GM23338 (cell line): ENCODE data around the gene NDUFB6. TPM values are rescaled to one million over a fixed set of nuclear protein-coding genes. Genes with fewer than 3 reads are reported as not detected.
A peak's percentile ranks its signal among the peaks of the same experiment; 100 is the strongest.

ENCODE experiments used
- ATAC-seq: fragments of 200-7000 bp; cut with Tn5 transposase; 3 replicates; pipeline ENCODE4 v1.9.1; 2020
- DNase-seq: peaks from one replicate; pipeline ENCODE4 v3.0.0-alpha.2; 2015; ENCODE audit warnings: low spot score
- H2AFZ ChIP-seq: fragments of 200-600 bp; sonication (generic); 2 replicates; pipeline ENCODE4 v1.8.0; 2016; ENCODE audit warnings: antibody characterized with exemption, mild to moderate bottlenecking, moderate library complexity
- H3F3A ChIP-seq: fragments of 200-600 bp; sonication (generic); replicated peaks from 2 replicates; pipeline ENCODE4 v1.8.0; 2017; ENCODE audit warnings: antibody characterized with exemption, mixed run types, low read depth
- H3K27ac ChIP-seq: fragments of 200-600 bp; sonication (generic); 2 replicates; pipeline ENCODE4 v1.6.1; 2016; ENCODE audit warnings: low read depth
- H3K27me3 ChIP-seq: fragments of 200-600 bp; sonication (generic); 2 replicates; pipeline ENCODE4 v1.8.0; 2016; ENCODE audit warnings: mild to moderate bottlenecking, mixed run types, moderate library complexity; ENCODE audit not compliant: insufficient read depth
- H3K36me3 ChIP-seq: fragments of 200-600 bp; sonication (generic); 2 replicates; pipeline ENCODE4 v1.8.0; 2016; ENCODE audit warnings: mild to moderate bottlenecking; ENCODE audit not compliant: insufficient read depth
- H3K4me1 ChIP-seq: fragments of 200-600 bp; sonication (generic); 2 replicates; pipeline ENCODE4 v1.8.0; 2016; ENCODE audit warnings: mild to moderate bottlenecking, moderate library complexity; ENCODE audit not compliant: insufficient read depth
- H3K4me2 ChIP-seq: fragments of 200-600 bp; sonication (generic); 2 replicates; pipeline ENCODE4 v1.7.1; 2017; ENCODE audit warnings: mixed run types
- H3K4me3 ChIP-seq: fragments of 200-600 bp; sonication (generic); 2 replicates; pipeline ENCODE4 v1.6.1; 2016; ENCODE audit warnings: mixed run types
- H3K79me2 ChIP-seq: fragments of 200-600 bp; sonication (generic); replicated peaks from 2 replicates; pipeline ENCODE4 v1.8.0; 2017; ENCODE audit warnings: mild to moderate bottlenecking; ENCODE audit not compliant: insufficient read depth
- H3K9me2 ChIP-seq: fragments of 200-600 bp; sonication (generic); 2 replicates; pipeline ENCODE4 v1.8.0; 2017; ENCODE audit not compliant: insufficient read depth
- H4K20me1 ChIP-seq: fragments of 200-600 bp; sonication (generic); replicated peaks from 2 replicates; pipeline ENCODE4 v1.8.0; 2017; ENCODE audit warnings: mild to moderate bottlenecking; ENCODE audit not compliant: insufficient read depth
- H3K27ac Mint-ChIP-seq: 2 replicates; pipeline ENCODE4 v1.8.0; 2020; ENCODE audit warnings: inconsistent platforms, mild to moderate bottlenecking, moderate library complexity, mixed read lengths
- H3K27me3 Mint-ChIP-seq: 3 replicates; pipeline ENCODE4 v1.8.0; 2022; ENCODE audit warnings: low read depth, mild to moderate bottlenecking, moderate library complexity, mixed read lengths, inconsistent platforms; ENCODE audit not compliant: insufficient read depth, poor library complexity
- H3K36me3 Mint-ChIP-seq: 3 replicates; pipeline ENCODE4 v1.8.0; 2021; ENCODE audit warnings: low read depth, mild to moderate bottlenecking, inconsistent platforms, moderate library complexity, mixed read lengths
- H3K4me1 Mint-ChIP-seq: 3 replicates; pipeline ENCODE4 v1.8.0; 2020; ENCODE audit warnings: mild to moderate bottlenecking, inconsistent platforms, mixed read lengths
- H3K4me3 Mint-ChIP-seq: 3 replicates; pipeline ENCODE4 v1.8.0; 2021; ENCODE audit warnings: moderate library complexity, mild to moderate bottlenecking, inconsistent platforms, mixed read lengths
- H3K9me3 Mint-ChIP-seq: 3 replicates; pipeline ENCODE4 v1.8.0; 2020; ENCODE audit warnings: moderate library complexity, mild to moderate bottlenecking, inconsistent platforms, mixed read lengths
- CREB1 ChIP-seq: fragments of 250-450 bp; sonication (Bioruptor Pico); IDR thresholded peaks from 2 replicates; pipeline ENCODE4 v1.5.0; 2020; ENCODE audit warnings: low read depth, mild to moderate bottlenecking, moderate library complexity
- CTCF ChIP-seq, 2 experiments: fragments of 200-600 bp in 1 of 2; sonication (generic) in 1 of 2; conservative IDR thresholded peaks; 2 replicates each; pipeline versions ENCODE4 v1.5.1 to v1.6.1; 2016 to 2017; ENCODE audit warnings: antibody characterized with exemption in 2 of 2, low read depth in 2 of 2, mild to moderate bottlenecking in 2 of 2, moderate library complexity in 1 of 2
- ETS1 ChIP-seq: IDR thresholded peaks from 2 replicates; pipeline ENCODE4 v1.6.1; 2016; ENCODE audit warnings: antibody characterized with exemption
- EZH2 ChIP-seq: fragments of 200-600 bp; sonication (generic); IDR thresholded peaks from one replicate; pipeline ENCODE4 v1.8.0; 2017; ENCODE audit warnings: antibody characterized with exemption, mild to moderate bottlenecking, low read depth; ENCODE audit not compliant: unreplicated experiment
- EZH2phosphoT487 ChIP-seq: fragments of 200-600 bp; sonication (generic); IDR thresholded peaks from one replicate; pipeline ENCODE4 v1.8.1; 2018; ENCODE audit warnings: antibody characterized with exemption; ENCODE audit not compliant: unreplicated experiment
- JUNB ChIP-seq: IDR thresholded peaks from one replicate; pipeline ENCODE4 v1.6.1; 2016; ENCODE audit warnings: antibody characterized with exemption; ENCODE audit not compliant: unreplicated experiment
- NANOG ChIP-seq: IDR thresholded peaks from 2 replicates; pipeline ENCODE4 v1.6.1; 2016; ENCODE audit warnings: antibody characterized with exemption, borderline replicate concordance
- POLR2AphosphoS5 ChIP-seq: IDR thresholded peaks from 2 replicates; pipeline ENCODE4 v1.6.1; 2016; ENCODE audit warnings: antibody characterized with exemption, low read depth
- REST ChIP-seq: IDR thresholded peaks from one replicate; pipeline ENCODE4 v1.6.1; 2018; ENCODE audit warnings: antibody characterized with exemption; ENCODE audit not compliant: unreplicated experiment
- STAT1 ChIP-seq: IDR thresholded peaks from one replicate; pipeline ENCODE4 v1.6.1; 2016; ENCODE audit warnings: antibody characterized with exemption; ENCODE audit not compliant: unreplicated experiment
- ZNF114 ChIP-seq: fragments of 250-450 bp; sonication (Bioruptor Pico); IDR thresholded peaks from 2 replicates; pipeline ENCODE4 v1.5.0; 2020; ENCODE audit warnings: mild to moderate bottlenecking, moderate library complexity
- ZNF331 ChIP-seq: fragments of 250-450 bp; sonication (Bioruptor Pico); IDR thresholded peaks from 2 replicates; pipeline ENCODE4 v1.5.0; 2020; ENCODE audit warnings: low read depth, mild to moderate bottlenecking, moderate library complexity
- ZNF462 ChIP-seq: fragments of 250-450 bp; sonication (Bioruptor Pico); IDR thresholded peaks from 2 replicates; pipeline ENCODE4 v1.5.0; 2020; ENCODE audit warnings: mild to moderate bottlenecking, moderate library complexity
- polyA plus RNA-seq: library from polyadenylated mRNA; unstranded; fragments of >200 nt; fragmentation: Nextera tagmentation; extraction: Ambion mirVana; gene quantifications from 2 replicates; pipeline ENCODE4 v1.2.1, GENCODE V29; 2016
- total RNA-seq: library from RNA; depleted of rRNA; stranded (reverse); fragments of >200 nt; shearing (Covaris generic); gene quantifications from 2 replicates; pipeline ENCODE4 v1.2.3, GENCODE V29; 2014

NDUFB6 gene
- total and polyA plus RNA-seq, 2 experiments from 2014 or later: 56.5 to 231 TPM

GRCh38 chr9:32587901-32588300 lies 14.9 kb upstream of the NDUFB6 start:
- DNase-seq (peak; percentile 18), ATAC-seq (peak; percentile 28; the same call in 1 of the 3 replicates)
- Mint-ChIP-seq H3K27ac (no peak overlapping the region), H3K9me3 (no peaks in the 10 kb centered on the region), H3K27me3 (no peaks in the 10 kb centered on the region), H3K36me3 (no peaks in the 10 kb centered on the region), H3K4me3 (no peak overlapping the region), H3K4me1 (no peaks in the 10 kb centered on the region)
- H3F3A ChIP-seq: no peaks in the 10 kb centered on the region
- H3K27ac ChIP-seq: no peak overlapping the region
- TF ChIP-seq NANOG: no peak
- no peak for TF ChIP-seq JUNB
- no peak for TF ChIP-seq POLR2AphosphoS5
- no peak for TF ChIP-seq STAT1
- no peak for TF ChIP-seq EZH2phosphoT487
- no peak for TF ChIP-seq REST
- TF ChIP-seq ZNF462 (CRISPR knock-in tag): no peak
- TF ChIP-seq ZNF331 (CRISPR knock-in tag): no peak
- TF ChIP-seq EZH2: no peak
- no peak for TF ChIP-seq ETS1
- no peak for TF ChIP-seq CREB1 (CRISPR knock-in tag)
- TF ChIP-seq CTCF (conservative IDR thresholded peaks at IDR 0.05; ENCODE audit: low read depth in 2 of 2): no peak
- no peak for TF ChIP-seq ZNF114 (CRISPR knock-in tag)
- no peak overlapping the region for H3K4me3 ChIP-seq
- H3K4me1 ChIP-seq: no peaks in the 10 kb centered on the region
- H3K36me3 ChIP-seq: no peaks in the 10 kb centered on the region
- no peaks in the 10 kb centered on the region for H4K20me1 ChIP-seq
- 0 out of 2 replicates have a peak, but pooled peaks cover 3% of the 10 kb centered on the region for H3K9me2 ChIP-seq
- H3K4me2 ChIP-seq: no peak overlapping the region
- H3K27me3 ChIP-seq: no peaks in the 10 kb centered on the region
- no peaks in the 10 kb centered on the region for H3K79me2 ChIP-seq
- no peak overlapping the region for H2AFZ ChIP-seq
